HG03378 (cell line): ENCODE measurements around the gene NARF.
"Not testable (repeated sequence)": the region's sequence is repeated elsewhere in the genome, so short reads cannot be mapped to it uniquely, and the experiment has no call there.

Experiments
- ATAC-seq: cut with Tn5 transposase; IDR thresholded peaks from one replicate; pipeline ENCODE4 v1.9.1; 2021; ENCODE audit warnings: mild to moderate bottlenecking, moderate library complexity; ENCODE audit not compliant: unreplicated experiment

NARF gene

GRCh38 chr17:82458179-82458884 is at the start of gene NARF:
Gene NARF, plus strand, starts transcription at chr17:82458741. Its CDS starts 63 bp downstream, at chr17:82458804.
- ATAC-seq, result peak; percentile 88

GRCh38 chr17:82408938-82409318 is 49.6 kb upstream of the NARF start:
- ATAC-seq, result no peak

GRCh38 chr17:82410014-82410716 is 48.4 kb upstream of the NARF start:
- ATAC-seq, result no peak

- ATAC-seq, result no peak
Measured at GRCh38 chr17:82411396-82412053, 47.0 kb upstream of the NARF start.

- not testable (repeated sequence) for ATAC-seq
Measured at GRCh38 chr17:82412081-82412480, 46.5 kb upstream of the NARF start.

GRCh38 chr17:82412535-82413520 is 45.7 kb upstream of the NARF start:
- ATAC-seq, result no peak

GRCh38 chr17:82414548-82415281 is 43.8 kb upstream of the NARF start:
- ATAC-seq, result no peak

GRCh38 chr17:82415336-82415735 is 43.2 kb upstream of the NARF start:
- no peak for ATAC-seq

GRCh38 chr17:82415786-82416185 is 42.8 kb upstream of the NARF start:
- ATAC-seq, result no peak

GRCh38 chr17:82416264-82416663 is 42.3 kb upstream of the NARF start:
- ATAC-seq, result no peak

- ATAC-seq, result no peak
Measured at GRCh38 chr17:82416771-82417170, 41.8 kb upstream of the NARF start.

- ATAC-seq, result peak; percentile 56
Measured at GRCh38 chr17:82418001-82418986, 40.2 kb upstream of the NARF start, which contains the start of the genes HEXD and OGFOD3. Gene HEXD, plus strand, starts transcription at chr17:82418347. Its CDS starts 1,453 bp downstream, at chr17:82419800. Gene OGFOD3, minus strand, starts transcription at chr17:82418586. Its CDS starts 101 bp downstream, at chr17:82418485.

- no peak for ATAC-seq
Measured at GRCh38 chr17:82419540-82419939, 39.0 kb upstream of the NARF start.

- ATAC-seq, result no peak
Measured at GRCh38 chr17:82424001-82424862, 34.3 kb upstream of the NARF start.

- no peak for ATAC-seq
Measured at GRCh38 chr17:82424863-82425159, 33.7 kb upstream of the NARF start.

GRCh38 chr17:82428546-82428945 is 30.0 kb upstream of the NARF start:
- no peak for ATAC-seq

GRCh38 chr17:82429824-82430223 is 28.7 kb upstream of the NARF start:
- no peak for ATAC-seq

GRCh38 chr17:82432017-82432416 is 26.5 kb upstream of the NARF start:
- ATAC-seq, result no peak
